GM12892 (cell line): ENCODE measurements around the gene MT1M.
"Not testable (repeated sequence)": the region's sequence is repeated elsewhere in the genome, so short reads cannot be mapped to it uniquely, and the experiment has no call there.

Experiments used
- POLR2A ChIP-seq: IDR thresholded peaks from 2 replicates; pipeline ENCODE4 v1.6.1; 2011; ENCODE audit warnings: low read depth, low read length, control low read depth
- POLR2AphosphoS5 ChIP-seq: IDR thresholded peaks from 2 replicates; pipeline ENCODE4 v1.6.1; 2011; ENCODE audit warnings: low read depth, low read length, control low read depth
- TAF1 ChIP-seq: IDR thresholded peaks from 2 replicates; pipeline ENCODE4 v1.6.1; 2011; ENCODE audit warnings: low read depth, mild to moderate bottlenecking, control low read depth, low read length, borderline replicate concordance

DNA sequence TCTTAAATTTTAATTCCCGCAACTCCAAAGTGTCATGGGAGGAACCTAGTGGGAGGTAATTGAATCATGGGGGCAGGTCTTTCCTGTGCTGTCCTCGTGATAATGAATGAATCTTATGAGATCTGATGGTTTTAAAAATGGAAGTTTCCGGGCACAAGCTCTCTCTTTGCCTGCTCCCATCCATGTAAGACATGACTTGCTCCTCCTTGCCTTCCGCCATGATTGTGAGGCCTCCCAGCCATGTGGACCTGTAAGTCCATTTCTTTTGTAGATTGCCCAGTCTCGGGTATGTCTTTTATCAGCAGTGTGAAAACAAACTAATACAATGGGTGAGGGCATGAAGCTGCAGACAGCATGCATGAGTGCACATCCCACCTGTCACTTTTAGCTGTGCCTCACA, 9.3 kb upstream of the MT1M start:
- not testable (repeated sequence) for TF ChIP-seq TAF1, POLR2AphosphoS5, POLR2A
